HG03439 (cell line): ENCODE results near the gene SOX5.

Experiments
- ATAC-seq: cut with Tn5 transposase; IDR thresholded peaks from one replicate; pipeline ENCODE4 v1.9.1; 2021; ENCODE audit warnings: mild to moderate bottlenecking, moderate library complexity; ENCODE audit not compliant: unreplicated experiment

Gene SOX5

GRCh38 chr12:23631786-23632377 lies 317.6 kb downstream of the SOX5 start:
- no peak for ATAC-seq

GRCh38 chr12:23630524-23630923 lies 318.9 kb downstream of the SOX5 start:
- ATAC-seq: no peak

GRCh38 chr12:23628806-23629205 lies 320.7 kb downstream of the SOX5 start:
- no peak for ATAC-seq

- ATAC-seq: no peak
These were observed 322.7 kb downstream of the SOX5 start for GRCh38 chr12:23626791-23627190.

GRCh38 chr12:23621900-23622299 lies 327.6 kb downstream of the SOX5 start:
- ATAC-seq: no peak

- peak; percentile 74 for ATAC-seq
These were observed 330.8 kb downstream of the SOX5 start for GRCh38 chr12:23618718-23619117.

- ATAC-seq: no peak
These were observed 331.7 kb downstream of the SOX5 start for GRCh38 chr12:23617749-23618148.

- ATAC-seq: no peak
These were observed 335.2 kb downstream of the SOX5 start for GRCh38 chr12:23614280-23614679.

- ATAC-seq: no peak
These were observed 338.1 kb downstream of the SOX5 start for GRCh38 chr12:23611320-23611719.

GRCh38 chr12:23600919-23601318 lies 348.6 kb downstream of the SOX5 start:
- no peak for ATAC-seq

GRCh38 chr12:23596568-23596967 lies 352.9 kb downstream of the SOX5 start:
- no peak for ATAC-seq

- ATAC-seq: no peak
These were observed 361.5 kb downstream of the SOX5 start for GRCh38 chr12:23587833-23588559.

- ATAC-seq: no peak
These were observed 363.7 kb downstream of the SOX5 start for GRCh38 chr12:23585782-23586163.

- no peak for ATAC-seq
These were observed 364.2 kb downstream of the SOX5 start for GRCh38 chr12:23585156-23585781.

- no peak for ATAC-seq
These were observed 367.6 kb downstream of the SOX5 start for GRCh38 chr12:23581913-23582312.

- ATAC-seq: no peak
These were observed 370.2 kb downstream of the SOX5 start for GRCh38 chr12:23579257-23579656.

GRCh38 chr12:23576372-23576771 lies 373.1 kb downstream of the SOX5 start:
- peak; percentile 93 for ATAC-seq

GRCh38 chr12:23569356-23569755 lies 380.1 kb downstream of the SOX5 start:
- ATAC-seq: no peak

- no peak for ATAC-seq
These were observed 383.3 kb downstream of the SOX5 start for GRCh38 chr12:23566133-23566532.

- ATAC-seq: no peak
These were observed 384.9 kb downstream of the SOX5 start for GRCh38 chr12:23564451-23565152.
